H1 (cell line): ENCODE measurements around the gene DLGAP5. TPM values are rescaled to one million over a fixed set of nuclear protein-coding genes. Genes with fewer than 3 reads are reported as not detected.

Source experiments
- ASH2L ChIP-seq: fragments of 200-600, 300-600 bp; sonication (generic); IDR thresholded peaks from one replicate; pipeline ENCODE4 v1.7.1; 2017; ENCODE audit warnings: low read length
- ATF3 ChIP-seq: IDR thresholded peaks from 2 replicates; pipeline ENCODE4 v1.6.1; 2011; ENCODE audit warnings: low read depth, mild to moderate bottlenecking, low read length; ENCODE audit not compliant: insufficient read depth
- CTCF ChIP-seq, 3 experiments: IDR thresholded peaks; 1 replicate in 2 of 3; 2 replicates in 1 of 3; pipeline versions ENCODE4 v1.5.1 to v1.6.1; 2011; ENCODE audit warnings: low read length in 3 of 3, mild to moderate bottlenecking in 3 of 3, inconsistent platforms in 2 of 3, low read depth in 1 of 3, moderate library complexity in 1 of 3; ENCODE audit not compliant: insufficient read depth in 1 of 3; ENCODE audit errors: control extremely low read depth in 1 of 3
- FOSL1 ChIP-seq: IDR thresholded peaks from 2 replicates; pipeline ENCODE4 v1.6.1; 2011; ENCODE audit warnings: mild to moderate bottlenecking, low read depth, low read length, moderate library complexity; ENCODE audit not compliant: insufficient read depth
- JUND ChIP-seq: IDR thresholded peaks from 2 replicates; pipeline ENCODE4 v1.6.1; 2011; ENCODE audit warnings: mild to moderate bottlenecking, improper control_type of control experiment, low read length
- RNF2 ChIP-seq: fragments of 200-900, 300-1000 bp; sonication (generic); IDR thresholded peaks from 2 replicates; pipeline ENCODE4 v1.7.1; 2016; ENCODE audit warnings: borderline replicate concordance, low read depth, mild to moderate bottlenecking, antibody characterized with exemption, low read length; ENCODE audit not compliant: poor library complexity, severe bottlenecking; ENCODE audit errors: missing control alignments
- polyA plus RNA-seq, 7 experiments: library from polyadenylated mRNA; depleted of rRNA in 3 of 7; stranded (reverse) in 5 of 7; unstranded in 2 of 7; fragments of >200 nt in 5 of 7; fragments of 200-250 nt in 2 of 7; gene quantifications; 1 replicate in 5 of 7; 2 replicates in 1 of 7; 4 replicates in 1 of 7; pipeline versions ENCODE4 v1.2.1 to v1.2.3, GENCODE V29; 2011 to 2013; ENCODE audit warnings: missing spikeins in 2 of 7, mixed read lengths in 2 of 7
- total RNA-seq: library from RNA; stranded (reverse); fragmentation: NEBNext Ultra II Directional; extraction: Animal tissue kit (Norgen Biotek cat#: 25700); gene quantifications from 2 replicates; pipeline ENCODE4 v1.2.1, GENCODE V29; 2021

DLGAP5 gene
- total and polyA plus RNA-seq, 2 of the 8 experiments (the other 6 are each of a cell fraction or from before 2014, with no cell fraction given) = 16.9 to 155 TPM

- TF ChIP-seq ASH2L = peak; percentile 76
- no peak for TF ChIP-seq CTCF (IDR thresholded peaks at IDR 0.05; ENCODE audit: control extremely low read depth in 1 of 3, insufficient read depth in 1 of 3, low read depth in 1 of 3, low read length in 3 of 3)
- TF ChIP-seq JUND = peak; percentile 77; the same call in 1 of the 2 replicates
- TF ChIP-seq ATF3 = no peak
- no peak for TF ChIP-seq RNF2
- TF ChIP-seq FOSL1 = no peak
Observed at GRCh38 chr14:55103005-55103640, 88.3 kb downstream of the DLGAP5 start (continued).
